Measurements from ENCODE around the gene MCC. TPM values are rescaled to one million over a fixed set of nuclear protein-coding genes. Genes with fewer than 3 reads are reported as not detected.

MCC gene
- total and polyA plus RNA-seq, 4 donors: 9.0 to 47.3 (median 14.7) TPM

- Histone ChIP-seq H3K27ac (ENCODE audit: low read depth in 1 of 2, low read length in 2 of 2) (peak overlapping the region in 1 of 2 donors; percentile 58), H3K4me1 (ENCODE audit: control insufficient read depth in 4 of 4, insufficient read depth in 4 of 4, low read length in 3 of 4) (no peaks in the 10 kb centered on the region), H3K9me3 (ENCODE audit: control insufficient read depth in 4 of 4, low read length in 3 of 4) (no peaks in the 10 kb centered on the region), H3K9ac (ENCODE audit: low read depth in 1 of 2, low read length in 2 of 2) (no peak overlapping the region), H3K4me3 (ENCODE audit: low read depth in 1 of 3, low read length in 3 of 3) (no peak overlapping the region), H3K27me3 (ENCODE audit: control insufficient read depth in 4 of 4, insufficient read depth in 4 of 4, low read length in 3 of 4) (no peaks in the 10 kb centered on the region), H3K36me3 (ENCODE audit: control insufficient read depth in 4 of 4, insufficient read depth in 3 of 4, low read depth in 1 of 4, low read length in 3 of 4) (no peaks in the 10 kb centered on the region)
- WGBS: 82% methylated on average over 2 of the region's 2 CpGs
- DNase-seq (ENCODE audit: low spot score): no peak
- no peak for TF ChIP-seq NR2F2 (IDR thresholded peaks at IDR 0.05)
- TF ChIP-seq GABPA (IDR thresholded peaks at IDR 0.05 in 1 of 2, conservative IDR thresholded peaks at IDR 0.05 in 1 of 2): no peak
- TF ChIP-seq RAD21 (IDR thresholded peaks at IDR 0.05): no peak
- TF ChIP-seq JUND (IDR thresholded peaks at IDR 0.05): no peak
Observed at GRCh38 chr5:113245427-113246225, 242.6 kb downstream of the MCC start.

- no peaks in the 10 kb centered on the region for H3K4me1 ChIP-seq (ENCODE audit: control insufficient read depth in 4 of 4, insufficient read depth in 4 of 4, low read length in 3 of 4)
- H3K36me3 ChIP-seq (ENCODE audit: control insufficient read depth in 4 of 4, insufficient read depth in 3 of 4, low read depth in 1 of 4, low read length in 3 of 4): no peaks in the 10 kb centered on the region
- TF ChIP-seq FOXA1 (IDR thresholded peaks at IDR 0.05): no peak
- no peak for TF ChIP-seq GABPA (IDR thresholded peaks at IDR 0.05 in 1 of 2, conservative IDR thresholded peaks at IDR 0.05 in 1 of 2)
- TF ChIP-seq, protein P1, sequence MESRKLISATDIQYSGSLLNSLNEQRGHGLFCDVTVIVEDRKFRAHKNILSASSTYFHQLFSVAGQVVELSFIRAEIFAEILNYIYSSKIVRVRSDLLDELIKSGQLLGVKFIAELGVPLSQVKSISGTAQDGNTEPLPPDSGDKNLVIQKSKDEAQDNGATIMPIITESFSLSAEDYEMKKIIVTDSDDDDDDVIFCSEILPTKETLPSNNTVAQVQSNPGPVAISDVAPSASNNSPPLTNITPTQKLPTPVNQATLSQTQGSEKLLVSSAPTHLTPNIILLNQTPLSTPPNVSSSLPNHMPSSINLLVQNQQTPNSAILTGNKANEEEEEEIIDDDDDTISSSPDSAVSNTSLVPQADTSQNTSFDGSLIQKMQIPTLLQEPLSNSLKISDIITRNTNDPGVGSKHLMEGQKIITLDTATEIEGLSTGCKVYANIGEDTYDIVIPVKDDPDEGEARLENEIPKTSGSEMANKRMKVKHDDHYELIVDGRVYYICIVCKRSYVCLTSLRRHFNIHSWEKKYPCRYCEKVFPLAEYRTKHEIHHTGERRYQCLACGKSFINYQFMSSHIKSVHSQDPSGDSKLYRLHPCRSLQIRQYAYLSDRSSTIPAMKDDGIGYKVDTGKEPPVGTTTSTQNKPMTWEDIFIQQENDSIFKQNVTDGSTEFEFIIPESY (IDR thresholded peaks at IDR 0.05): no peak
- no peak for TF ChIP-seq NR2F2 (IDR thresholded peaks at IDR 0.05)
- TF ChIP-seq, protein P2, sequence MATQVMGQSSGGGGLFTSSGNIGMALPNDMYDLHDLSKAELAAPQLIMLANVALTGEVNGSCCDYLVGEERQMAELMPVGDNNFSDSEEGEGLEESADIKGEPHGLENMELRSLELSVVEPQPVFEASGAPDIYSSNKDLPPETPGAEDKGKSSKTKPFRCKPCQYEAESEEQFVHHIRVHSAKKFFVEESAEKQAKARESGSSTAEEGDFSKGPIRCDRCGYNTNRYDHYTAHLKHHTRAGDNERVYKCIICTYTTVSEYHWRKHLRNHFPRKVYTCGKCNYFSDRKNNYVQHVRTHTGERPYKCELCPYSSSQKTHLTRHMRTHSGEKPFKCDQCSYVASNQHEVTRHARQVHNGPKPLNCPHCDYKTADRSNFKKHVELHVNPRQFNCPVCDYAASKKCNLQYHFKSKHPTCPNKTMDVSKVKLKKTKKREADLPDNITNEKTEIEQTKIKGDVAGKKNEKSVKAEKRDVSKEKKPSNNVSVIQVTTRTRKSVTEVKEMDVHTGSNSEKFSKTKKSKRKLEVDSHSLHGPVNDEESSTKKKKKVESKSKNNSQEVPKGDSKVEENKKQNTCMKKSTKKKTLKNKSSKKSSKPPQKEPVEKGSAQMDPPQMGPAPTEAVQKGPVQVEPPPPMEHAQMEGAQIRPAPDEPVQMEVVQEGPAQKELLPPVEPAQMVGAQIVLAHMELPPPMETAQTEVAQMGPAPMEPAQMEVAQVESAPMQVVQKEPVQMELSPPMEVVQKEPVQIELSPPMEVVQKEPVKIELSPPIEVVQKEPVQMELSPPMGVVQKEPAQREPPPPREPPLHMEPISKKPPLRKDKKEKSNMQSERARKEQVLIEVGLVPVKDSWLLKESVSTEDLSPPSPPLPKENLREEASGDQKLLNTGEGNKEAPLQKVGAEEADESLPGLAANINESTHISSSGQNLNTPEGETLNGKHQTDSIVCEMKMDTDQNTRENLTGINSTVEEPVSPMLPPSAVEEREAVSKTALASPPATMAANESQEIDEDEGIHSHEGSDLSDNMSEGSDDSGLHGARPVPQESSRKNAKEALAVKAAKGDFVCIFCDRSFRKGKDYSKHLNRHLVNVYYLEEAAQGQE (IDR thresholded peaks at IDR 0.05): no peak
- TF ChIP-seq ATF3 (IDR thresholded peaks at IDR 0.05): no peak
- no peak for TF ChIP-seq YY1 (IDR thresholded peaks at IDR 0.05)
- TF ChIP-seq, protein P3, sequence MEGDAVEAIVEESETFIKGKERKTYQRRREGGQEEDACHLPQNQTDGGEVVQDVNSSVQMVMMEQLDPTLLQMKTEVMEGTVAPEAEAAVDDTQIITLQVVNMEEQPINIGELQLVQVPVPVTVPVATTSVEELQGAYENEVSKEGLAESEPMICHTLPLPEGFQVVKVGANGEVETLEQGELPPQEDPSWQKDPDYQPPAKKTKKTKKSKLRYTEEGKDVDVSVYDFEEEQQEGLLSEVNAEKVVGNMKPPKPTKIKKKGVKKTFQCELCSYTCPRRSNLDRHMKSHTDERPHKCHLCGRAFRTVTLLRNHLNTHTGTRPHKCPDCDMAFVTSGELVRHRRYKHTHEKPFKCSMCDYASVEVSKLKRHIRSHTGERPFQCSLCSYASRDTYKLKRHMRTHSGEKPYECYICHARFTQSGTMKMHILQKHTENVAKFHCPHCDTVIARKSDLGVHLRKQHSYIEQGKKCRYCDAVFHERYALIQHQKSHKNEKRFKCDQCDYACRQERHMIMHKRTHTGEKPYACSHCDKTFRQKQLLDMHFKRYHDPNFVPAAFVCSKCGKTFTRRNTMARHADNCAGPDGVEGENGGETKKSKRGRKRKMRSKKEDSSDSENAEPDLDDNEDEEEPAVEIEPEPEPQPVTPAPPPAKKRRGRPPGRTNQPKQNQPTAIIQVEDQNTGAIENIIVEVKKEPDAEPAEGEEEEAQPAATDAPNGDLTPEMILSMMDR (IDR thresholded peaks at IDR 0.05; ENCODE audit: low read depth, low read length, missing input control): no peak
- no peak for TF ChIP-seq MAX (IDR thresholded peaks at IDR 0.05)
- no peak for TF ChIP-seq TAF1 (conservative IDR thresholded peaks at IDR 0.05)
- TF ChIP-seq HNF4G (IDR thresholded peaks at IDR 0.05): no peak
- TF ChIP-seq RAD21 (IDR thresholded peaks at IDR 0.05): no peak
- no peak for TF ChIP-seq JUND (IDR thresholded peaks at IDR 0.05)
- no peak for TF ChIP-seq RXRA (IDR thresholded peaks at IDR 0.05)
- TF ChIP-seq EGR1 (IDR thresholded peaks at IDR 0.05; ENCODE audit: low read depth in 2 of 2): no peak
- no peak for TF ChIP-seq FOXA2 (IDR thresholded peaks at IDR 0.05)
- no peak for TF ChIP-seq SP1 (IDR thresholded peaks at IDR 0.05)
- no peak for TF ChIP-seq HNF4A (conservative IDR thresholded peaks at IDR 0.05)
- WGBS: 96% methylated on average over 9 of the region's 9 CpGs
- H3K9me3 ChIP-seq (ENCODE audit: control insufficient read depth in 4 of 4, low read length in 3 of 4): no peaks in the 10 kb centered on the region
- H3K9ac ChIP-seq (ENCODE audit: low read depth in 1 of 2, low read length in 2 of 2): no peak overlapping the region
- H3K27ac ChIP-seq (ENCODE audit: low read depth in 1 of 2, low read length in 2 of 2): no peak overlapping the region
- no peaks in the 10 kb centered on the region for H3K27me3 ChIP-seq (ENCODE audit: control insufficient read depth in 4 of 4, insufficient read depth in 4 of 4, low read length in 3 of 4)
- no peak overlapping the region for H3K4me3 ChIP-seq (ENCODE audit: low read depth in 1 of 3, low read length in 3 of 3)
- no peak for DNase-seq (ENCODE audit: low spot score)
Observed at GRCh38 chr5:113244966-113245365, 243.3 kb downstream of the MCC start.

All from liver (tissue), 9 donors.